Left lobe of liver (tissue), 2 donors: ENCODE data around the gene VCY1B. TPM values are rescaled to one million over a fixed set of nuclear protein-coding genes. Genes with fewer than 3 reads are reported as not detected.
"Not testable (repeated sequence)": the region's sequence is repeated elsewhere in the genome, so short reads cannot be mapped to it uniquely, and the experiment has no call there.

Experiments
- ATAC-seq: fragments of 200-7000 bp; cut with Tn5 transposase; one replicate; pipeline ENCODE4 v1.9.1; 2020; ENCODE audit warnings: mild to moderate bottlenecking, moderate library complexity
- DNase-seq: peaks from one replicate; pipeline ENCODE4 v3.0.0-alpha.2; 2020; ENCODE audit warnings: low spot score
- total RNA-seq: library from RNA; stranded (reverse); gene quantifications from one replicate; pipeline ENCODE4 v1.2.1, GENCODE V29; 2021
- donor health status: DM: no; HTN: no; CAD: no; lungs with moderate emphysema.
- donor health status: DM: no; HTN: yes; CAD: no.

VCY1B gene
- not detected for total RNA-seq

GRCh38 chrY:14055927-14056326, at the start of gene VCY1B:
Gene VCY1B, plus strand, starts transcription at chrY:14056227. Its CDS starts 63 bp downstream, at chrY:14056290.
- not testable (repeated sequence) for ATAC-seq, DNase-seq

- not testable (repeated sequence) for ATAC-seq, DNase-seq
Observed at GRCh38 chrY:14011916-14012315, 44.1 kb upstream of the VCY1B start.

GRCh38 chrY:14030395-14030794, 25.6 kb upstream of the VCY1B start:
- not testable (repeated sequence) for DNase-seq, ATAC-seq

GRCh38 chrY:14085877-14086276, 29.9 kb downstream of the VCY1B start:
- ATAC-seq (no peak), DNase-seq (no peak)

Other genes starting within 250 kb of the VCY1B start
- gene VCY, start 69.8 kb upstream of the VCY1B start, total RNA-seq, result not detected